VCaP (cell line): ENCODE results near the gene PIP4K2A.

Experiments used
- H3K27ac ChIP-seq: fragments of 450-650 bp; 2 replicates; pipeline ENCODE4 v1.5.1; 2017
- CTCF ChIP-seq: fragments of 450-650 bp; conservative IDR thresholded peaks from 2 replicates; pipeline ENCODE4 v1.5.1; 2017; ENCODE audit warnings: mild to moderate bottlenecking, moderate library complexity

PIP4K2A gene

GRCh38 chr10:22560096-22560912 is 154.1 kb downstream of the PIP4K2A start:
- H3K27ac ChIP-seq: no peak overlapping the region
- TF ChIP-seq CTCF: no peak

- H3K27ac ChIP-seq: no peak overlapping the region
- no peak for TF ChIP-seq CTCF
Observed at GRCh38 chr10:22557321-22557720, 157.1 kb downstream of the PIP4K2A start.

GRCh38 chr10:22556774-22557173 is 157.6 kb downstream of the PIP4K2A start:
- H3K27ac ChIP-seq: no peak overlapping the region
- no peak for TF ChIP-seq CTCF

GRCh38 chr10:22554461-22555182 is 159.8 kb downstream of the PIP4K2A start:
- H3K27ac ChIP-seq: no peak overlapping the region
- TF ChIP-seq CTCF: no peak

GRCh38 chr10:22553452-22553995 is 160.9 kb downstream of the PIP4K2A start:
- H3K27ac ChIP-seq: no peak overlapping the region
- no peak for TF ChIP-seq CTCF

- TF ChIP-seq CTCF: no peak
- no peak overlapping the region for H3K27ac ChIP-seq
Observed at GRCh38 chr10:22552888-22553378, 161.4 kb downstream of the PIP4K2A start.

GRCh38 chr10:22551681-22552365 is 162.6 kb downstream of the PIP4K2A start:
- no peak for TF ChIP-seq CTCF
- no peak overlapping the region for H3K27ac ChIP-seq
